Measurements from ENCODE around the gene MYO15B. TPM values are rescaled to one million over a fixed set of nuclear protein-coding genes. Genes with fewer than 3 reads are reported as not detected.
"Not testable (repeated sequence)": the region's sequence is repeated elsewhere in the genome, so short reads cannot be mapped to it uniquely, and the experiment has no call there.

MYO15B gene
- total and polyA plus RNA-seq, 2 experiments from 2014 or later: 21.3 to 101 TPM

- no peak for DNase-seq (ENCODE audit: low read depth in 1 of 2, low spot score in 1 of 2)
- H3K9me3 ChIP-seq (ENCODE audit: low read depth): no peaks in the 10 kb centered on the region
- H3K36me3 ChIP-seq: no peaks in the 10 kb centered on the region
- no peak overlapping the region for H3K27ac ChIP-seq
- no peak overlapping the region for H3K4me3 ChIP-seq
- H3K27me3 ChIP-seq: no peaks in the 10 kb centered on the region
- H3K4me1 ChIP-seq (ENCODE audit: low read depth): peaks cover 30% of the 10 kb centered on the region
- TF ChIP-seq CTCF (IDR thresholded peaks at IDR 0.05; ENCODE audit: low read depth, low read length): no peak
These were observed 49.5 kb downstream of the MYO15B start for GRCh38 chr17:75637143-75637538.

GRCh38 chr17:75637551-75637950, 50.0 kb downstream of the MYO15B start:
- no peaks in the 10 kb centered on the region for H3K36me3 ChIP-seq
- H3K27me3 ChIP-seq: no peaks in the 10 kb centered on the region
- no peaks in the 10 kb centered on the region for H3K9me3 ChIP-seq (ENCODE audit: low read depth)
- TF ChIP-seq CTCF (IDR thresholded peaks at IDR 0.05; ENCODE audit: low read depth, low read length): no peak
- no peak for DNase-seq (ENCODE audit: low read depth in 1 of 2, low spot score in 1 of 2)
- H3K4me1 ChIP-seq (ENCODE audit: low read depth): peaks cover 30% of the 10 kb centered on the region
- H3K4me3 ChIP-seq: no peak overlapping the region
- no peak overlapping the region for H3K27ac ChIP-seq

GRCh38 chr17:75638039-75638438, 50.4 kb downstream of the MYO15B start:
- H3K4me3 ChIP-seq; H3K27ac ChIP-seq; H3K27me3 ChIP-seq; H3K36me3 ChIP-seq; H3K9me3 ChIP-seq (ENCODE audit: low read depth); DNase-seq (ENCODE audit: low read depth in 1 of 2, low spot score in 1 of 2): not testable (repeated sequence)
- peaks cover 30% of the 10 kb centered on the region for H3K4me1 ChIP-seq (ENCODE audit: low read depth)

GRCh38 chr17:75638893-75639292, 51.3 kb downstream of the MYO15B start:
- Histone ChIP-seq H3K27ac (no peak overlapping the region), H3K27me3 (no peaks in the 10 kb centered on the region), H3K4me3 (no peak overlapping the region), H3K36me3 (no peaks in the 10 kb centered on the region), H3K4me1 (ENCODE audit: low read depth) (peaks cover 22% of the 10 kb centered on the region), H3K9me3 (ENCODE audit: low read depth) (no peaks in the 10 kb centered on the region)
- no peak for DNase-seq (ENCODE audit: low read depth in 1 of 2, low spot score in 1 of 2)
- no peak for TF ChIP-seq CTCF (IDR thresholded peaks at IDR 0.05; ENCODE audit: low read depth, low read length)

- TF ChIP-seq CTCF (IDR thresholded peaks at IDR 0.05; ENCODE audit: low read depth, low read length): no peak
- H3K4me1 ChIP-seq (ENCODE audit: low read depth): peaks cover 18% of the 10 kb centered on the region
- no peak overlapping the region for H3K27ac ChIP-seq
- no peak for DNase-seq (ENCODE audit: low read depth in 1 of 2, low spot score in 1 of 2)
- H3K4me3 ChIP-seq: no peak overlapping the region
- H3K36me3 ChIP-seq: no peaks in the 10 kb centered on the region
- H3K27me3 ChIP-seq: no peaks in the 10 kb centered on the region
- no peaks in the 10 kb centered on the region for H3K9me3 ChIP-seq (ENCODE audit: low read depth)
These were observed 51.7 kb downstream of the MYO15B start for GRCh38 chr17:75639327-75639726.

GRCh38 chr17:75639771-75640555, 52.4 kb downstream of the MYO15B start:
- Histone ChIP-seq H3K27me3 (no peaks in the 10 kb centered on the region), H3K27ac (no peak overlapping the region), H3K36me3 (no peaks in the 10 kb centered on the region), H3K4me1 (ENCODE audit: low read depth) (peaks cover 14% of the 10 kb centered on the region), H3K4me3 (no peak overlapping the region), H3K9me3 (ENCODE audit: low read depth) (no peaks in the 10 kb centered on the region)
- no peak for DNase-seq (ENCODE audit: low read depth in 1 of 2, low spot score in 1 of 2)
- no peak for TF ChIP-seq CTCF (IDR thresholded peaks at IDR 0.05; ENCODE audit: low read depth, low read length)
